HepG2 (cell line): Measurements from ENCODE around the gene IL2RA. TPM values are rescaled to one million over a fixed set of nuclear protein-coding genes. Genes with fewer than 3 reads are reported as not detected.

Experiments
- BORCS8-MEF2B ChIP-seq: sonication (generic); formaldehyde crosslinking; IDR thresholded peaks from 2 replicates; pipeline ENCODE4 v1.8.0; 2022; ENCODE audit warnings: mild to moderate bottlenecking, missing genetic modification reagents
- CHD4 ChIP-seq: fragments of 200-600 bp; sonication (generic); IDR thresholded peaks from 2 replicates; pipeline ENCODE4 v1.7.0; 2017; ENCODE audit warnings: mild to moderate bottlenecking, low read length, borderline replicate concordance
- ELF3 ChIP-seq: IDR thresholded peaks from 2 replicates; pipeline ENCODE4 v1.6.1; 2016; ENCODE audit warnings: missing genetic modification reagents, missing compliant biosample characterization
- ELF4 ChIP-seq: sonication (generic); formaldehyde crosslinking; IDR thresholded peaks from 2 replicates; pipeline ENCODE4 v1.5.0; 2020; ENCODE audit warnings: missing genetic modification reagents, mild to moderate bottlenecking, moderate library complexity, borderline replicate concordance
- GABPA ChIP-seq, 2 experiments: IDR thresholded peaks; 2 replicates each; pipeline ENCODE4 v1.6.1; 2011 to 2016; ENCODE audit warnings: low read depth in 2 of 2, low read length in 1 of 2, missing biosample characterization in 1 of 2, missing genetic modification characterization in 1 of 2
- HMG20A ChIP-seq: IDR thresholded peaks from 2 replicates; pipeline ENCODE4 v1.6.1; 2016; ENCODE audit warnings: borderline replicate concordance
- HNF4G ChIP-seq, 2 experiments: sonication (generic) in 1 of 2; formaldehyde crosslinking in 1 of 2; IDR thresholded peaks; 2 replicates each; pipeline versions ENCODE4 v1.4.0 to v1.6.1; 2011 to 2020; ENCODE audit warnings: borderline replicate concordance in 2 of 2, low read depth in 2 of 2, mild to moderate bottlenecking in 2 of 2, low read length in 1 of 2, missing genetic modification reagents in 1 of 2, moderate library complexity in 1 of 2
- MIXL1 ChIP-seq: IDR thresholded peaks from 2 replicates; pipeline ENCODE4 v1.6.1; 2016
- NR2F2 ChIP-seq: IDR thresholded peaks from 2 replicates; pipeline ENCODE4 v1.6.1; 2012; ENCODE audit warnings: low read depth, inconsistent platforms, borderline replicate concordance
- PHF5A ChIP-seq: IDR thresholded peaks from one replicate; pipeline ENCODE4 v1.6.1; 2018; ENCODE audit warnings: low read depth, missing genetic modification reagents; ENCODE audit not compliant: unreplicated experiment
- RFXANK ChIP-seq: IDR thresholded peaks from 2 replicates; pipeline ENCODE4 v1.6.1; 2016
- SALL2 ChIP-seq: sonication (generic); formaldehyde crosslinking; IDR thresholded peaks from 2 replicates; pipeline ENCODE4 v1.8.1; 2023; ENCODE audit warnings: mild to moderate bottlenecking, missing genetic modification reagents, inconsistent platforms
- SETDB1 ChIP-seq: sonication (generic); formaldehyde crosslinking; IDR thresholded peaks from 2 replicates; pipeline ENCODE4 v1.5.1; 2020; ENCODE audit warnings: missing genetic modification reagents, mild to moderate bottlenecking, borderline replicate concordance
- ZNF292 ChIP-seq: sonication (generic); formaldehyde crosslinking; IDR thresholded peaks from 2 replicates; pipeline ENCODE4 v1.8.1; 2022; ENCODE audit warnings: mild to moderate bottlenecking, low read depth, missing genetic modification reagents, borderline replicate concordance
- ZNF430 ChIP-seq: sonication (generic); formaldehyde crosslinking; IDR thresholded peaks from 2 replicates; pipeline ENCODE4 v1.9.0; 2021; ENCODE audit warnings: mild to moderate bottlenecking, missing genetic modification reagents
- ZNF564 ChIP-seq: sonication (generic); formaldehyde crosslinking; IDR thresholded peaks from 2 replicates; pipeline ENCODE4 v1.8.1; 2023; ENCODE audit warnings: mild to moderate bottlenecking, missing genetic modification reagents
- ZNF878 ChIP-seq: sonication (generic); formaldehyde crosslinking; IDR thresholded peaks from 2 replicates; pipeline ENCODE4 v1.8.1; 2023; ENCODE audit warnings: mild to moderate bottlenecking, missing genetic modification reagents, moderate library complexity
- ZSCAN22 ChIP-seq: sonication (generic); formaldehyde crosslinking; IDR thresholded peaks from 2 replicates; pipeline ENCODE4 v1.4.0; 2020; ENCODE audit warnings: mild to moderate bottlenecking, missing genetic modification reagents
- polyA plus RNA-seq, 8 experiments: library from polyadenylated mRNA; depleted of rRNA in 3 of 8; stranded (reverse) in 7 of 8; unstranded in 1 of 8; fragments of >200 nt; fragmentation: Illumina TruSeq in 4 of 8; extraction: Trizol in 4 of 8; gene quantifications; 2 replicates each; pipeline versions ENCODE4 v1.2.1 to v1.2.3, GENCODE V29; 2011 to 2016; ENCODE audit warnings: low read depth in 4 of 8, missing spikeins in 1 of 8, mixed read lengths in 1 of 8; ENCODE audit not compliant: insufficient read depth in 1 of 8
- total RNA-seq, 5 experiments: library from RNA; depleted of rRNA; stranded (reverse); fragments of >200 nt; fragmentation: Illumina TruSeq; extraction: Trizol; gene quantifications; 2 replicates each; pipeline ENCODE4 v1.2.3, GENCODE V29; 2016; ENCODE audit warnings: low read depth in 1 of 5
- TF ChIP-seq, protein P1 (sequence below): sonication (generic); formaldehyde crosslinking; IDR thresholded peaks from 2 replicates; pipeline ENCODE4 v1.4.0; 2020; ENCODE audit warnings: mild to moderate bottlenecking, missing genetic modification reagents, borderline replicate concordance
- TF ChIP-seq, protein P2 (sequence below): sonication (generic); formaldehyde crosslinking; conservative IDR thresholded peaks from 2 replicates; pipeline ENCODE4 v1.8.0; 2022; ENCODE audit warnings: missing genetic modification reagents
- TF ChIP-seq, protein P3 (sequence below): sonication (generic); formaldehyde crosslinking; IDR thresholded peaks from 2 replicates; pipeline ENCODE4 v1.8.1; 2023; ENCODE audit warnings: missing genetic modification reagents, inconsistent platforms, borderline replicate concordance
- TF ChIP-seq, protein P4 (sequence below): sonication (generic); formaldehyde crosslinking; IDR thresholded peaks from 2 replicates; pipeline ENCODE4 v1.4.0; 2020; ENCODE audit warnings: mild to moderate bottlenecking, low read depth, missing genetic modification reagents

Gene IL2RA
- total and polyA plus RNA-seq, 2 of the 13 experiments (the other 11 are each of a cell fraction or from before 2014, with no cell fraction given), result not detected

DNA sequence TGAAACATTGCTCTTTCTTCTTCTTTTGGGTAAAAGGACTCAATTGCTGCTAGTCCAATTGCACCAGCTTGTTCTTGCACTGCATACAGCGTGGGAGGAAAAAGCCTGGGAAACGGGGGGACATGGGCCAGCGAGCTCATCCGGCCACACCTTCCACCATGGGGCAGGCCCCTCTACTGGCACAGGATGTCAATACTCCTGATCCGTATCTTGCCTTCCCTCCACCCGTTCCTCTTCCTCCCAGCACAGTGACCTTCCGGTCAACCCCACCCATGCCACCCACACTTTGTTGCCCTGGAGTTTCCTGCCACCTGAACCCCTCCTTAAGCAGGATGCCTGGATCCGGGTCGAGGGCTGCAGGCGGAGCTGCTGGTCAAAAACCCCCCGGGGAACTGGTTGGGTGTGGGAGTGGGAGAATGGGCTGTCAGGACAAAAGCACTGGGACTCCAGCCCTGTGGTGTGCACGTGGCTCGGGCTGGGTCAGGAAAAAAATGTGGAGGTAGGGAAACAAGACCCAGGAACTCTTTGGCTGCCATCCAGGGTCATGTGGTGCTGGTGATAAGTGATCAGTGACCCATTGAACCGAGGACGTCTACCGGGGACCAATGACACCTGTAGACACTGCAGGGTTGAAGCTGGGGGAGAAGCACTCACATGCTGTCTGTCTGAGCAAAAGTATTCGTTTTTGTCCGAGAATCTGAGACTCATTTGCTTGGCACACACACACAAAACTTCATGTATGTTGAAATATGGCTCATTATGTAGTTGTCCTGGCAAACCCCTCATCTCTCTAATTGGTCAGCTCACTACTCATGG, 8.1 kb downstream of the IL2RA start (continued):
- no peak for TF ChIP-seq RFXANK (CRISPR knock-in tag)
- 0 out of 2 replicates have a peak, but pooled peaks have one; percentile 23 for TF ChIP-seq ZNF430 (CRISPR knock-in tag)
- TF ChIP-seq BORCS8-MEF2B, result no peak
- TF ChIP-seq NR2F2, result no peak
- TF ChIP-seq HMG20A, result no peak
- TF ChIP-seq, protein P1, sequence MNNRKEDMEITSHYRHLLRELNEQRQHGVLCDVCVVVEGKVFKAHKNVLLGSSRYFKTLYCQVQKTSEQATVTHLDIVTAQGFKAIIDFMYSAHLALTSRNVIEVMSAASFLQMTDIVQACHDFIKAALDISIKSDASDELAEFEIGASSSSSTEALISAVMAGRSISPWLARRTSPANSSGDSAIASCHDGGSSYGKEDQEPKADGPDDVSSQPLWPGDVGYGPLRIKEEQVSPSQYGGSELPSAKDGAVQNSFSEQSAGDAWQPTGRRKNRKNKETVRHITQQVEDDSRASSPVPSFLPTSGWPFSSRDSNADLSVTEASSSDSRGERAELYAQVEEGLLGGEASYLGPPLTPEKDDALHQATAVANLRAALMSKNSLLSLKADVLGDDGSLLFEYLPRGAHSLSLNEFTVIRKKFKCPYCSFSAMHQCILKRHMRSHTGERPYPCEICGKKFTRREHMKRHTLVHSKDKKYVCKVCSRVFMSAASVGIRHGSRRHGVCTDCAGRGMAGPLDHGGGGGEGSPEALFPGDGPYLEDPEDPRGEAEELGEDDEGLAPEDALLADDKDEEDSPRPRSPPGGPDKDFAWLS (CRISPR knock-in tag), result no peak
- TF ChIP-seq ZNF564 (CRISPR knock-in tag), result no peak
- no peak for TF ChIP-seq ELF4 (CRISPR knock-in tag)
- no peak for TF ChIP-seq PHF5A
- TF ChIP-seq ZNF878 (CRISPR knock-in tag), result peak; percentile 56; the same call in 1 of the 2 replicates
- peak; percentile 37; the same call in 1 of the 2 replicates for TF ChIP-seq ELF3
- TF ChIP-seq CHD4, result no peak
- no peak for TF ChIP-seq SALL2 (CRISPR knock-in tag)
- TF ChIP-seq SETDB1 (CRISPR knock-in tag), result 0 out of 2 replicates have a peak, but pooled peaks have one; percentile 71
- peak; percentile 30; the same call in 1 of the 2 replicates for TF ChIP-seq GABPA (IDR thresholded peaks at IDR 0.05; ENCODE audit: low read depth, low read length)
- peak; percentile 81 for TF ChIP-seq GABPA (CRISPR knock-in tag; IDR thresholded peaks at IDR 0.05; ENCODE audit: low read depth)
- TF ChIP-seq ZSCAN22 (CRISPR knock-in tag), result no peak
- no peak for TF ChIP-seq HNF4G (IDR thresholded peaks at IDR 0.05; ENCODE audit: borderline replicate concordance, low read depth, low read length)
- TF ChIP-seq HNF4G (CRISPR knock-in tag; IDR thresholded peaks at IDR 0.05; ENCODE audit: borderline replicate concordance, low read depth), result no peak
- TF ChIP-seq, protein P2, sequence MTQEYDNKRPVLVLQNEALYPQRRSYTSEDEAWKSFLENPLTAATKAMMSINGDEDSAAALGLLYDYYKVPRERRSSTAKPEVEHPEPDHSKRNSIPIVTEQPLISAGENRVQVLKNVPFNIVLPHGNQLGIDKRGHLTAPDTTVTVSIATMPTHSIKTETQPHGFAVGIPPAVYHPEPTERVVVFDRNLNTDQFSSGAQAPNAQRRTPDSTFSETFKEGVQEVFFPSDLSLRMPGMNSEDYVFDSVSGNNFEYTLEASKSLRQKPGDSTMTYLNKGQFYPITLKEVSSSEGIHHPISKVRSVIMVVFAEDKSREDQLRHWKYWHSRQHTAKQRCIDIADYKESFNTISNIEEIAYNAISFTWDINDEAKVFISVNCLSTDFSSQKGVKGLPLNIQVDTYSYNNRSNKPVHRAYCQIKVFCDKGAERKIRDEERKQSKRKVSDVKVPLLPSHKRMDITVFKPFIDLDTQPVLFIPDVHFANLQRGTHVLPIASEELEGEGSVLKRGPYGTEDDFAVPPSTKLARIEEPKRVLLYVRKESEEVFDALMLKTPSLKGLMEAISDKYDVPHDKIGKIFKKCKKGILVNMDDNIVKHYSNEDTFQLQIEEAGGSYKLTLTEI (CRISPR knock-in tag), result no peak
- no peak for TF ChIP-seq ZNF292 (CRISPR knock-in tag)
- TF ChIP-seq, protein P3, sequence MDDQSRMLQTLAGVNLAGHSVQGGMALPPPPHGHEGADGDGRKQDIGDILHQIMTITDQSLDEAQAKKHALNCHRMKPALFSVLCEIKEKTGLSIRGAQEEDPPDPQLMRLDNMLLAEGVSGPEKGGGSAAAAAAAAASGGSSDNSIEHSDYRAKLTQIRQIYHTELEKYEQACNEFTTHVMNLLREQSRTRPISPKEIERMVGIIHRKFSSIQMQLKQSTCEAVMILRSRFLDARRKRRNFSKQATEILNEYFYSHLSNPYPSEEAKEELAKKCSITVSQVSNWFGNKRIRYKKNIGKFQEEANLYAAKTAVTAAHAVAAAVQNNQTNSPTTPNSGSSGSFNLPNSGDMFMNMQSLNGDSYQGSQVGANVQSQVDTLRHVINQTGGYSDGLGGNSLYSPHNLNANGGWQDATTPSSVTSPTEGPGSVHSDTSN, result no peak
- TF ChIP-seq, protein P4, sequence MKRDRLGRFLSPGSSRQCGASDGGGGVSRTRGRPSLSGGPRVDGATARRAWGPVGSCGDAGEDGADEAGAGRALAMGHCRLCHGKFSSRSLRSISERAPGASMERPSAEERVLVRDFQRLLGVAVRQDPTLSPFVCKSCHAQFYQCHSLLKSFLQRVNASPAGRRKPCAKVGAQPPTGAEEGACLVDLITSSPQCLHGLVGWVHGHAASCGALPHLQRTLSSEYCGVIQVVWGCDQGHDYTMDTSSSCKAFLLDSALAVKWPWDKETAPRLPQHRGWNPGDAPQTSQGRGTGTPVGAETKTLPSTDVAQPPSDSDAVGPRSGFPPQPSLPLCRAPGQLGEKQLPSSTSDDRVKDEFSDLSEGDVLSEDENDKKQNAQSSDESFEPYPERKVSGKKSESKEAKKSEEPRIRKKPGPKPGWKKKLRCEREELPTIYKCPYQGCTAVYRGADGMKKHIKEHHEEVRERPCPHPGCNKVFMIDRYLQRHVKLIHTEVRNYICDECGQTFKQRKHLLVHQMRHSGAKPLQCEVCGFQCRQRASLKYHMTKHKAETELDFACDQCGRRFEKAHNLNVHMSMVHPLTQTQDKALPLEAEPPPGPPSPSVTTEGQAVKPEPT (CRISPR knock-in tag), result no peak
- TF ChIP-seq MIXL1 (CRISPR knock-in tag), result no peak
